Activated CD8-positive, alpha-beta memory T cell treated with anti-CD3 and anti-CD28 coated beads, Interleukin-2, amount 50 U/mL, for 24 hours (primary cell): Measurements from ENCODE around the gene ZFP92.

Source experiments
- DNase-seq: peaks from one replicate; pipeline ENCODE4 v3.0.0-alpha.2; 2020; ENCODE audit errors: extremely low read depth

The ZFP92 gene

GRCh38 chrX:153456161-153456560 is 44.9 kb downstream of the ZFP92 start:
- no peak for DNase-seq

DNA sequence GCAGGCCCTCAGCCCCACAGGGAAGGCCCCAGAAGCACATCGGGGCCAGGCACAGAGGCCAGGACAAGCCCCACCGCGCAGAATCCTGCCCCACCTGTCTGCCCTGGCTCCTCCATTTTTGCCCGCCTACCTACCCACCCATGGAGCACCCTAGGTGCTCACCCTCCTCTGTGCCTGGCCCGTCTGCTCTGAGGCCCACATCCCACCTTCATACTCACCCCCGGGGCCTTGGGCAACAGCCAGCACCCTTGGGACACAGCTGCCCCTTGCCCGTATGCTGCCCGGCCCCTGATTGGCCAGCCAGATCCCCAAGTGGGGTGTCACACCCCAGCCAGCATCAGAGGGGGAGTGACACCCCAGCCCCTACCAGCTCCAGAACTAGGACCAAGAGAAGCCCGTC is 45.4 kb downstream of the ZFP92 start:
- no peak for DNase-seq

GRCh38 chrX:153457136-153457825 is 46.0 kb downstream of the ZFP92 start:
- no peak for DNase-seq

GRCh38 chrX:153457827-153458466 is 46.7 kb downstream of the ZFP92 start:
- no peak for DNase-seq

DNA sequence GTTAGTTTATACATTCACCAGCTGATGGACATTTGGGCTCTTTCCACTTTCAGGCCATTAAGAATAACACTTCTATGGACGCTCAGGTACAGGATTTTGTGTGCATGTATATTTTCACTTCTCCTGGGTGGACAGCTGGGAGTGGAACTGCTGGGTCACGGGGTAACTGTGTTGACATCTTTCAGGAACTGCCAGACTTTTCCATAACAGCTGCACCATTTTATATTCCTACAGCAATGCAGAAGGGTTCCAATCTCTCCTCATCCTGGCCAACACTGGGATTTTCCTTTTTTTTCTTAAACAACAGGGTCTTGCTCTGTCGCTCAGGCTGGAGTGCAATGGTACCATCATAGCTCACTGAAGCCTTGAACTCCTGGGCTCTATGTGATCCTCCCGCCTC is 47.2 kb downstream of the ZFP92 start:
- no peak for DNase-seq

GRCh38 chrX:153459986-153460385 is 48.7 kb downstream of the ZFP92 start:
- no peak for DNase-seq

DNA sequence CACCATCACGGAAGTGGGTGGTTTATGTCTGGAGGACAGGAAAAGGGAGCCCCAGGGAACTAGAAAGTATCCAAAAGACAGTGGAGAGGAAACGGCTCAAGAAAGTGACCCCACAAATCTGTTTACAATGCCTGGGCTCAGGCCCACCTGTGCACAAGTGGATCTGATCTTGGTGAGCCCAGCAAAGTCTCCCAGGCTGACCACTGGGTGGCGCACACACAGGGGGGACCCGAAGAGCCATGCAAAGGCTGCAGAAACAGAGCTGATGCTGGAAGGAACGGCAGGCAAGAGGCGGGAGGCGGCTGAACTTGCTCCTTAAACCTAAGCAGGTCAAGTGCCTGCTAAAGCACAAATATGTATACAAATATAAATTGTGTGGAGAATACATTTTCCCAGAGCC is 49.6 kb downstream of the ZFP92 start:
- DNase-seq = no peak
